OCI-LY3 (cell line): ENCODE measurements around the gene IL4I1.

Source experiments
- EZH2phosphoT487 ChIP-seq: fragments of 200-600 bp; shearing (Covaris generic); IDR thresholded peaks from 2 replicates; pipeline ENCODE4 v1.6.1; 2018; ENCODE audit warnings: antibody characterized with exemption, mixed run types, low read depth
- TF ChIP-seq, protein P1 (sequence below): fragments of 200-600, 300-600 bp; sonication (generic); IDR thresholded peaks from 2 replicates; pipeline ENCODE4 v1.5.1; 2014; ENCODE audit warnings: antibody characterized with exemption, low read length, low read depth

DNA sequence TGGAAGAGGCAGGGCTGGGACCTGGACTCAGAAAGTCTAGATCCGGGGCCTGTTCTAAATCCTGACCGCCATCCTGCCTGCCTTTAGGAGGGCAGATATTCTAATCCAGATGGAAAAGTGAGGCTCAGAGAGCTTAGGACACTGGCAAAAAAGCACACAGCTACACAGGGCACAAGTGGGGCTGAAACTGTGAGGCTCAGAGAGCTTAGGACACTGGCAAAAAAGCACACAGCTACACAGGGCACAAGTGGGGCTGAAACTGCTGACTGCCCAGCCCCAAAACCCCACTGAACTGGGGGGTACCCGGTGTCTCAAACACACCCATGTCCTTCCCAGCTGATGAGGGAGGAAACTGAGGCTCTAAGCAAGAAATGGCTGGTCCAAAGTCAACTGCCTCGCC is 21.5 kb downstream of the IL4I1 start:
- TF ChIP-seq, protein P1, sequence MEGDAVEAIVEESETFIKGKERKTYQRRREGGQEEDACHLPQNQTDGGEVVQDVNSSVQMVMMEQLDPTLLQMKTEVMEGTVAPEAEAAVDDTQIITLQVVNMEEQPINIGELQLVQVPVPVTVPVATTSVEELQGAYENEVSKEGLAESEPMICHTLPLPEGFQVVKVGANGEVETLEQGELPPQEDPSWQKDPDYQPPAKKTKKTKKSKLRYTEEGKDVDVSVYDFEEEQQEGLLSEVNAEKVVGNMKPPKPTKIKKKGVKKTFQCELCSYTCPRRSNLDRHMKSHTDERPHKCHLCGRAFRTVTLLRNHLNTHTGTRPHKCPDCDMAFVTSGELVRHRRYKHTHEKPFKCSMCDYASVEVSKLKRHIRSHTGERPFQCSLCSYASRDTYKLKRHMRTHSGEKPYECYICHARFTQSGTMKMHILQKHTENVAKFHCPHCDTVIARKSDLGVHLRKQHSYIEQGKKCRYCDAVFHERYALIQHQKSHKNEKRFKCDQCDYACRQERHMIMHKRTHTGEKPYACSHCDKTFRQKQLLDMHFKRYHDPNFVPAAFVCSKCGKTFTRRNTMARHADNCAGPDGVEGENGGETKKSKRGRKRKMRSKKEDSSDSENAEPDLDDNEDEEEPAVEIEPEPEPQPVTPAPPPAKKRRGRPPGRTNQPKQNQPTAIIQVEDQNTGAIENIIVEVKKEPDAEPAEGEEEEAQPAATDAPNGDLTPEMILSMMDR = no peak
- no peak for TF ChIP-seq EZH2phosphoT487
